HG02678 (cell line): Measurements from ENCODE around the gene KAZN.

Source experiments
- ATAC-seq: cut with Tn5 transposase; IDR thresholded peaks from one replicate; pipeline ENCODE4 v1.9.1; 2021; ENCODE audit warnings: mild to moderate bottlenecking, moderate library complexity; ENCODE audit not compliant: unreplicated experiment

Gene KAZN

DNA sequence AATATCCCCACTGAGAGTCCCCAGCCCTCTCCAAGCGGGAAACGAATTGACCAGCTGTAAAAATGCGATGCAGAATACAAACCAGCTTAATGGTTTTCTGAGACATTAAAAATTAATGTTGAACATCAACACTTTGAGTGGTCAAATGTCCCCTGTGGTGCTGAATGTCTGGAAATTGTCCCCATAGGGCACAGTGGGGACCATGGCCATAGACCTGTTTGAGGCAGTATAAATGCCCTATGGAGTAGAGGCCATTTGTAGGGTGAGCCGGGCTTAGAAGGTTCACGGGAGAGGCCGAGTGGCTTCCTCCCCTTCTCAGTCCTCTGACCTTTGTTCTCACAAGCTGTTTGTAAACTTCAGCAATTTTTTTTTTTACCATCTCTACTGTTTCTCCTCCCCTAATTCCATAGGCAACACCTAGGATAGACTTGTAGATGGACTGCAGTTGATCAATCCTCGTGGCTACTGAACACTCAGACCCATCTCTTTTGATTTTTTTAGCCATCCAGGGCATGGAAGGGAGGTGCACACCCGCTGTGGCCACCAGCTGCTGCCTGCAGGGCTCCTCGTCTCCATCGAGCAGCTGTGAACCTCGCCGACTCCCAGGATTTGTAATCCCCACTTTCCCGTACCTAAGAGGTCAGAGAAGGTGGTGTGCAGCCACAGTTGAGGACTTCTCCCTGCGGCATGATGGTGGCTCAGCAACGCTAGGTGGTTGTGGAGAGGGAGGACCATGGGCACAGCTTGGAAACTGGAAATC, 41.0 kb downstream of the KAZN start:
- no peak for ATAC-seq

DNA sequence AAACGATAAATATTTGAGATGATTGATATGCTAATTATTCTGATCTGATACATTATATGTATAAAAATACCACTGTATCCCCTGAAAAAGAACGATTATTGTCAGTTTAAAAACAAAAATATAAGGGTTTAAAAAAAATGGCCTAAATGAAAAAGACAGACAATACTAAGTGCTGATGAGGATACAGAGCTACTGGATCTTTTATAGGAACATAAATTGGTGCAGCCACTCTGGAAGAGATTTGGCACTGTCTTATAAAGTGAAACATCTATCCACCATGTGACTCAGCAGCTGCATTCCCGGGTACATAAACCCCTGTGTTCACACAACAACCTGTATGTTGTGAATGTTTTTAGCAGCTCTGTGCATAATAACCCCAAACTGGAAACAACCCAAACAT, 44.2 kb downstream of the KAZN start:
- no peak for ATAC-seq

DNA sequence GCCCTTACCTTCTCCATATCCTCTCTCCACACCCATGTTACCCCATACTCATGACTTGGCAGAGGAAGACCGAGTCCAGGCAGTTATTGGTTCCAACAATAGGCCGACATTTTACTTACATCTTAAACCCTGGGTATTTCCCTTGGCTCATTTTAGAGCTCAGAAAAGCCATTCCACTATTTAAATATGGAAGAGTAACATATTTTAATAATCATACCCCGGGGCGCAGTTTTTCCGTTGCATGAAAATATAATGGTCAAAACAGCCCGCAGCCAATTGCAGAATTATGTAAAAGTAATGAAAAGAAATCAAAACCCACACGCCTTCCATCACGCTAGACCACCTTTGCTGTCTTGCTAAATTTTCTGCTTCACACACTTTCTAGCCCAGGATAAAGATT, 48.5 kb downstream of the KAZN start:
- ATAC-seq = no peak

DNA sequence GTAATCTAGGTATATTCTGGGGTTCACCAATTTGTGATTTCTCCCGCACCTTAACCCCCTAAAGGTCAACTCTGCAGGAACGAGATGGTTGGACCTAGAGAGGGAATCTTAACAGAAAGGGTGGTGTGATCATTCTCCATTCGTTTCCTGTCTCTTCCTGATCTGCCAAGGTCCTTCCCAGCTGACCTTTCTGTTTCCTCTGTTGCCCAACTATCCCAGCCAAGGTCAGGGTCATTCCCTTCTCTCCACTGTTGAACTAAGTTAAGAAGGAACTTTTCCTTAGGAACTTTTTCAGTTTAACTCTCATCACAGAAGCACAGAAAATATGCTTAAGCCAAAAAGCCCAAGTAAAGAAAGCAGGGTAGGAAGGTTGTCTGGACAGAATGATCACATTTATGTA, 49.3 kb downstream of the KAZN start:
- ATAC-seq = no peak

DNA sequence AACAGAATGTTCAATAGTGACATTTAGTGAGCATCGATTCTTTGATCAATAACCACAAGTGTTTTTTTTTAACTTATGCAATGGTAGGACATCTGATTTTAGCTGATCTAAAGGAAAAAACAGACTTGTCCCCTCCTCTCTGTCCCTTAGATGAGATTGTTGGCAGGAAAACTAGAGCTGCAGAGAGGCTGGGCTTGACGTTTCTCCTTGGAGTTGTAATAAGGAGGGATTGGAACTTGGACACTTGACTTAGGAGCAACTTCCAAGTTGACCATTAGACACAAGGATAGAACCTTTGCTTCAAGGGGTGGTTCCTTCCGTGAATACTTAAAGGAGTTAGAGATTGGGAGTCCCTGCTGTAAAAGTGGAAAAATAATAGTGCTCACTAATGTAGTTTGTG, 49.9 kb downstream of the KAZN start:
- ATAC-seq = no peak

DNA sequence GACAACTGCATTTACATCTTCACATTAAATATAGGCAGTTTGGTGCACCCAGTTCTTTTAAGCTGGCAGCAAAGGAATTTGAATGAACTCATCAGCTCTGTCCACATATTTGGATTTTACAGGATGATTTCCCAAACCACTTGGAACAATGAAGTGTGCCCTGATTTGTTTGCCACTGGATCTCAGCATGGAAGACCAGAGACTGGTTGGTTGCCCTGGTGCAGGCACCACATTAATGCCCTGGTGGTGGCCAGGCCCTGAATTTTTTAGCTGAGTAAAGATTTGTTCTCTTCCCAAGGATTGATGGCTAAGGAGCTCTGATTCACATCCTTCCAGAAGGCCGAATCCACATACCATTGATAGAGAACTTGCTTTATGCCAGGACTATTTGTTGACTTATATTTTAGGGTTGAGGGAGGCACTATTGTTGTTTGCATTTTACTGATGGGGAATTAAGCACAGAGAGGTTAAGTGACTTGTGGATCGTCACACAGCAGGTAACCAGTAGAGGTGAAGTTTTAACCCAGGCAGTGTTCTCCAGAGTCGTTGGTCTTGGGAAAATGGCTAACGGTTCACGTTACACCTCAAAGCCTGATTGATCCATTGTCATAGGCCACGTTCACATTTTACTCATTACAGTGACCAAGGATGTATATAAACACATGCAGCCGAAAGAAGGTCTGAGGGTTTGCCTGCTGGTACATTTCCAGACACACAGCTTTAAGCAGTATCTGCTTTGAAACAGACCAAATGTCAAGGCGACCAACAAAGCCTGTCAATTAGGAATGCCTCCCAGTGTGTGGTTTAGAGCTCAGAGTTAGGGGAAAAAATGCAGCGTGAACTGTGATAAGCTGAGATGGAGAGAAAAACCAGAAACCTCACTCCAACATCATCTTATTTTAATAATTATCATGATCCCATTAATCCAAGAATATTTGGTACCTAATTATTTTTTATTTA, 50.7 kb downstream of the KAZN start:
- no peak for ATAC-seq

DNA sequence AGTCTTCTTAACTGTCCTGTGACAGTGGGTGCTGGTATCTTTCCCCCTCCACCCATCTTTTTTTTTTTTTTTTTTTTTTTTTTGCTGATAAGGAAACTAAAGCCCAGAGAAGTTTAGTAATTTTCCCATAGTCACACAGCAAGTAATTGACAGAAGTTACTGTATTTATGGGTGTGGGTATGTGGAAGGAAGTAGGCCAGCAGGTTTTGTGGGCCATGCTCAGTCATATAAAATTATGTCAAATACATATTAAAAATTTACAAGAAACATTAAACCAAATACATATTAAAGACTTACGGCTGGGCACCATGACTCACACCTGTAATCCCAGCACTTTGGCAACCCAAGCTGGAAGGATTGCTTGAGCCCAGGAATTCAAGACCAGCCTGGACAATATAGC, 51.5 kb downstream of the KAZN start:
- no peak for ATAC-seq

DNA sequence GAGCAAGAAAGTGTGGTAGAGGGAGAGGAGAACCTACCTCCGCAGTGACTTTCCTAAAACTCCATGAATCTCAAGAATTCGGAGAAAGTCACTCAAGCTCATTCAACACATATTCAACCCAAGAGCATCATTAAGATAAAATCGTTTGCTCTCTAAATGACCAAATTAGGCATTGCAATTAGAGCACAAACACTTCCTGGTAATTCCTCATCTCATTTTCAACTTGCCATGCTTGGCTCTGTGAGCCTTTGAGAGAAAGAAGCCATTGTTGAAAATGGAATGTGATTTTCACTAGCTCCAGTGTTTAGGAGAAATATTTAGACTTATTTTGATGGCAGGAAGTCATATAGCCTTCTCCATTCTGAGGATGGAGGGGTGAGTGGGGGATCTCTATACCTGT, 52.5 kb downstream of the KAZN start:
- ATAC-seq = no peak

DNA sequence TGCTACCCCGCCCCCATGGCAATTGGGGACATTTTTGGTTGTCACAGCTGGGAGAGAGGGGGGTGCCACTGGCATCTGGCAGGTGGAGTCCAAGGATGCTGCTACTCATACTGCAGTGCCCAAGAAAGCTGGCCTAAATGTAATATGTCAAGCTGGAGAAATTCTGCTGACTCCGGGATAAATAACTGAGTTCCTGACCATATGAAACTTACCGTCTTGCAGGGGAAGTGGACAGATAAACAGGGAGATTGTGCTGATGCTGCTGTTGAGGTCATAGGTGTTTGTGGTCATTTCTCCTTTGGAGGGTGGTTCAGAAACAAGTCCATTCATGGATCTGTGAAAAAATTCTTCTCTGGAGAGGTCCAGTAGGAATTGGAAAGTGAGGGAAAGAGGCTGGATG, 54.4 kb downstream of the KAZN start:
- no peak for ATAC-seq

DNA sequence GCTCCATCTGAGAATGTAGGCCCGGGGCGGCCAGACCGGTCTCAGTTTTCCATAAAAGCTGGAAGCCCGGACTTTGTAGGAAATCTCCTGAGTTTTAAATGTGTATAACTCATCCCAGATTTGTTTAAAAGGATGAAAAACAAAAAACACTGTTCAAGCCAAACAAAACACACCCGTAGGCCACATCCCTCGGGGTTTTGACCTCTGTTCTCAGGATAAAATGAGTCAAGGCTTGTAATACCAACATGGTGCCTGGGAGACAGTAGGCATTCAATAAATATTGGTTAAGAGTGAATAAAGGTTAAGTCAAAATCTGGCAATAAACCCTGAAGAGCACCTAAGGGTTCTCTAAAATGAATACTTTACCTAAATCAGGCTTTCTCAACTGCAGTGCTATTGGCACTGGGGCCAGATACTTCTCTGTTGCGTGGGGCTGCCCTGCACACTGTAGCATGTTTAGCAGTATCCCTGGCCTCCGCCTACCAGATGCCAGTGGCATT, 55.0 kb downstream of the KAZN start:
- ATAC-seq = no peak

DNA sequence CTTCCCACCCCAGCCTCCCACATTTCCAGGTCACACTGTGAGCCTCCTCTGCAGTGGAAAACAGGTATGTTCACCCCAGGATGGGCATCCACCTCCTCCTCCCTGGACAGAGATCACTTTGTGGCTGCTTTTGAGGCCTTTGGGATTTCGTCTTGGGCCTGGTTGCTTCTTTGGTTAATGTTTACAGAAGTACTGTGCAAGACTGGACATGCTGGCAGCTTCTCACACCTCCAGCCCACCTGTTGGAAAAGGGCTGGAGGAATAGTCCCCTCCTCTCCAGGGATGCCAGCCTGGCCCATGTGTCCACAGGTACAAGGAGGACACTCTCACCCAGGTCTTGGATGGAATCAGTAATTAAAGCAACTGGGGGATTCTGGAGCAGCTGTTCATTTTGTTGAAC, 56.1 kb downstream of the KAZN start:
- ATAC-seq = no peak

DNA sequence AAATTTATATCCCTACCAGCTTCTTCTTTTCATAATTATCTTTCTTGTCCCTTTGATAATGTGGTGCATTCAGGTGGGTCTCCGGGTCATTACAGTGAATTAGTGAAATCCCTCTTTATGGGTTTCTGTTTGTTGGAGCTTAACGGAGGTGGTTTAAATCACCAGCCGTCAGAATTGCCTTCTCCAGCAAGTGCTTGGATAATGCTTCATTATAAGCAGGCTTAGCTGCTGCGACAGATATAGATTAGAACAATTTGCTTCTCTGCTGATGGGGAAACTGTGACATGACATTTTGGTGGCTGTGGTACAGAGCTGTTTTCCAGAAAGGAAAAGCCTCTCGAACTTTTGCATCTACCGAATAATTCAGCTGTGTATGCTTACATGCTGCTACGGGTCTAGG, 56.9 kb downstream of the KAZN start:
- ATAC-seq = no peak

DNA sequence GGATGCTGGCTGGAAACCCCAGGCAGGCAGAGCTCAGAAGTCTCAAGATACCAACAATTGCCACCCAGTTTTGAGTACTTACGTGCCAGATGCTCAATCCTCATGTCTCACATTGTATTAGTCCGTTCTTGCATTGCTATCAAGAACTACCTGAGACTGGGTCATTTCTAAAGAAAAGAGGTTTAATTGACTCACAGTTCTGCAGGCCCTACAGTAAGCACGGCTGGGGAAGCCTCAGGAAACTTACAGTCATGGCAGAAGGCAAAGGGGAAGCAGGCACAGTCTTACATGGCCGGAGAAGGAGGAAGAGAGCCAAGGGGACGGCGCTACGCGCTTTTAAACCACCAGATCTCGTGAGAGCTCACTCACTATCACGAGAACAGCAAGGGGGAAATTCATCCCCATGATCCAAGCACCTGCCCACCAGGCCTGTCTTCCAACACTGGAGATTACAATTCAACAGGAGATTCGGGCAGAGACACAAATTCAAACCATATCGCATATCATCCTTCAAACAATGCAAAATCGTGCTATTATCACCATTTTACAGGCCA, 58.0 kb downstream of the KAZN start:
- ATAC-seq = no peak

DNA sequence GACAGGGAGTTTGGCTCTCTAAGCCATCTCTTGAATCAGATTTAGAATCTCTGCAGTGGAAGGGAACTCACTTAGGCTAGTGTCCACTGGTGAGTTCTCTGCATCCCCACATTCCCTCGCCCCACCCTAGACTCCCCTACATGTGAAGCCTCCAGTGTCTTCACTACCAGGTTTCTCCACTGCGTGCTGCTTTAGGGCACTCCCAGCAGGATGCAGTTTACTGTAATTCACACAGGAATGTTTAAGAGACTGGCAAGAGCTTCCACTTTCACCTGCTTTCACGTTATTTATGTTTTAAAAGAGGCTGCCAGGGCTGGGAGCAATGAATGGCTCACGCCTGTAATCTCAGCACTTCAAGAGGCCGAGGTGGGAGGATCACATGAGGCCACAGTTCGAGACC, 60.2 kb downstream of the KAZN start:
- no peak for ATAC-seq

DNA sequence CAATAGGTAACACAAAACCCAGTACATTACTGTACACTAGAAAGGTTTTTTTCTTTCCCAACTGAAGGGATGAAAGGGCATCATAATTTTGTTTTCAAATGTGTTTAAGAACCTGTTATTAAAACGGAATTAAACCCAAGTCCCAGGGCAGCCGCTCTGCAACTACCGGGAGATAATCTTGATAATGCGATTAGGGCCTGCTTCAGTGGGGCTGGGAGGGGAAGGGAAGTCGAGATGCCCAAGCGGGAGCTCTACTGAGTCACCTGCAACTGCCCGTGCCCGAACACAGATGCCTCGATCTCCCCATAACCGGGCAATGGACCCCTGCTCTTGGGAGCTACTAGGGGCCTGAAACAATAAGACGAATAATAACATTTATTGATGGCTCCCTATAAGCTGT, 61.4 kb downstream of the KAZN start:
- ATAC-seq = no peak

DNA sequence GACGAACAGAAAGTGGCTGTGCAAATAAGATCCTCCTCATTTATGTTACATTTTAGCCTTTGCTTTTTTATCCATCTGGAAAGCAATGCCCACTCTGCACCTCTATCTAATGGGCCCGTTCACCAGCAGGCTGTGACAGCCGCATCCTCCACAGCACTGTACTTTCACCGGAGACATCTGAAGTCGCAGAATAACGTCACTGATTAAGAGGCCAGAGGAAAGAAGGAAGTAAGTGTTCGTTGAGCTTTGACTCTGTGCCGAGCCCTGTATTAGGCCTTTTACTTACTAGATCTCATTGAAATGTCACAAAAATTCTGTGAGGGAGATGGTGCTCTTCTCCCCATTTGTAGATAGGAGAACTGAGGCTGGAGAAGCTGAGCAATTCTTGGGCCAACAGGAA, 62.3 kb downstream of the KAZN start:
- no peak for ATAC-seq

DNA sequence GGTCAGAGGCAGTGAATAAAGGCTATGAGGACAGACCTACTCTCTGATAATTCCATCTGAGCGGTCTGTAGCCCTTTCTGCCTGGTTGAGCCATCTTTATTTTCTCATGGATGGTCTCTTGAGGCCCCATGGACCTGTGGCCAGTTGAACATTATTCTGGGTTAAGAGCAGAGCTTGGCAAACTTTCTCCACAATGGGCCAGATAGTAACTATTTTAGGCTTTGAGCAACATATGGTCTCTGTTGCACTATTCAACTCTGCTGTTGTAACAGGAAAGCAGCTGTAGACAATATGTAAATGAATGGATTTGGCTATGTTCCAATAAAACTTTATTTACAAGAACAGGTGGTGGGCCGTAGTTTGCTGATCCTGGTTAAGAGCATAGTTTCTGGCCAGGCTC, 62.7 kb downstream of the KAZN start:
- ATAC-seq = no peak

DNA sequence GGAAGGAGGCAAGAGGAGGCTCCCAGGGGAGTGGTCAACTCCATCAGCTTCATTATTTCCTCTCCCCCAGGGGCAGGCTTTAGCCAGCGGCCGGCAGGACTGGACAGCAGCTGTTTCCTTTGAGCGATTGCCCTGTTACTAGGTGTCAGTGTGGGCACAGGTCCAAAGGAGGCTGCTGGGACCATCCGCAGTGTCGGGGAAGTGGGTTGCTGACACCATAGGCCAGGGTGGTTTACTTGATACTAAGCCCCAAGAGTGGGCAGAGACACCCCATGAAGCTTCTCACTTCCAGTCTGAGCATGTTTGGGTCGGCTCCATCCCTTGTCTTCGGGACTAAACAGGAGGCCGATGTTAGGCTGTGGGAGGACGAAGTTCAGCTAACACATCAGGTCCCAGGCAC, 63.6 kb downstream of the KAZN start:
- ATAC-seq = no peak

DNA sequence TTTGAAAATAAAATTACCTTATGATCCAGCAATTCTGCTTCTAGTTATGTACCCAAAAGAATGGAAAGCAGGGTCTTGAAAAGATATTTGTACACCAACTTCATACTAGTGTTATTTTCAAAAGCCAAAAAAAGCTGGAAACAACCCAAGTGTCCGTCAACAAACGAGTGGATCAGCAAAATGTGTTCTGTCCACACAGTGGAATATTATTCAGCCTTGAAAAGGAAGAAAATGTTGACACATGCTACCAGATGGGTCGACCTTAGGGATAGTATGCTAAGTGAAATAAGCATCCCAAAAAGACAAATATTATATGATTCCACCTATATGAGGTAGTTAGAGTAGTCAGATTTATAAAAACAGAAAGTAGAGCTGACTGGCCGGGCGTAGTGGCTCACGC, 65.3 kb downstream of the KAZN start:
- no peak for ATAC-seq

DNA sequence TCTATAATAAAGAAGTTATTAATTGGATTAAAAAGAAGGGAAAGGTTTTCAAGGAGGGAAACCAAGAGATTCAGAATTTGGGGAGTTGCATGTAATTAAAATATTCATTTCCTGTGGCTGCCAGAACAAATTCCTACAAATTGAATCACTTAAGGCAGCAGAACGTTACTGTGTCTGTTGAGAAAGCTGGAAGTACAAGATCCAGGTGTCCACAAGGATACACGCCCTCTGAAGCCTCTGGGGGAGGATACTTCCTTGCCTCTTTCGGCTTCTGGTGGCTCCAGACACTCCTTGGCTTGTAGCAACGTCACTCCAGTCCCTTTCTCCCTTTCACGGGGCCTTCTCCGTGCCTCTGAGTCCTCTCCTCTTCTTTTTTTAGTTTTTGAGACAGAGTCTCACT, 67.9 kb downstream of the KAZN start:
- no peak for ATAC-seq

DNA sequence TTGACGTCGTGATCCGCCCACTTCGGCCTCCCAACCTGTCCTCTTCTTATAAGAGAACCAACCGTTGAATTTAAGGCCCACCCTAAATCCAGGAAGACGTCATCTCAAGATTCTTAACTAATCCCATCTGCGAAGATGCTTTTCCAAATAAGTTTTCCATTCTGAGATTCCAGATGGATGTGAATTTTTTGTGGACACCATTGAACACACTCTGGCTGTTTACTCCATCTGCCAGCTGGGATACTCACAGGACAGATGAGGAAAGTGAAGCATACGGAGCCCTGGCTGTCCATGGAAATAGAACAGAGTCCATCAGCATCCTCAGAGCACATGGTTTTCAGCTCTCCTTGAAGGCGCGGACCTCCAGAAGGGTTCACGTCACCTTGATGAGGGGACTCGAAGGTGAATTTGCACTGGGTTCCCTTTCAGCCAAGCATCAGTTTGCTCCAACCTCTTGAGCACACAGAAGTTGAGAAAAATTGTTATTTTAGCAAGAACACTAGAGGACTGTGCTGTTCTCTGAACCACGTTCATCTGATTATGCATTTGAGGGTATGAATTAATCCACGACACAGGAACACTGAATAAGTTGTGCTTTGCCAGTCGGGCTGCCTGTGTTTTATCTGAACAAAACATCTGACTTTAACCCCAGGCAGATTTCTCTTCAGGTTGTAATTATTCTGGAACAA, 68.6 kb downstream of the KAZN start:
- no peak for ATAC-seq
